ENCODE measurements around the gene DYNLT5.
"Not testable (repeated sequence)": the region's sequence is repeated elsewhere in the genome, so short reads cannot be mapped to it uniquely, and the experiment has no call there.

DYNLT5 gene

DNA sequence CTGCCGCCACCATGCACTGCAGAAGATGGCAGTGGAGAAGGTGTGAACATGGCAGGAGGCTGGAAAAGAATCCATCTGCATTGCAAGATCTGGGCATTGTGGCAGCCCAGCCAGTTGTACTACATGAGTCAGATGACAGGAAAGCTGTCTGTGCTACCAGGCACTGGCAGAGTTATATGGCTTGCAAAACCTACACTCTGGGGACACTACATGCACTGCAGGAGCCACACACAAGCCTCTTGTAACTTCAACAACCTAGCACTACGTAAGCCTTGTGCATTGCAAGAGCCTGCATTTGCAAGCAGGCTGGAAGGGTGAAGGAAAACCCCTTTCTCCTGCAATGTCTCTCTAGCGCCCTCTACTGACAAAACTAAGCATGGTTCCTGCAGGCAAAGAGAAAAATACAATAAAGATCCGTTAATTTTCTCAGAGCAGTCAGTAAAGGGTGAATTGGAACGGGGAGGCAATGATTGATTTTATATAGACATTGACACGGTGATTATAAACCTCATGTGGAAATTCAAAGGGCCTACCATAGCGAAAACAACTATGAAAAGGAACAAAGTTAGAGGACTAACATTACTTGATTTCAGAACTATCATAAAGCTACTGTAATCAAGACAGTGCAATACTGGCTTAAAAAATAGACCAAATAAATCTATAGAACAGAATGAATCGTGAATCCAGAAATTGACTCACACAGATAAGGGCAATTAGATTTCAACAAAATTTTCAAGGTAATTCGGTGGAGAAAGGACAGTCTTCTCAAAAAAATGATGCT, 26.2 kb upstream of the DYNLT5 start:
- TF ChIP-seq CTCF (IDR thresholded peaks at IDR 0.05; ENCODE audit: extremely low read depth, insufficient read depth, missing control alignments), result peak; percentile 87
- DNase-seq (ENCODE audit: low spot score), result no peak
- in situ Hi-C loops (cut with MboI; ENCODE audit: low pct_unique_long_range_greater_than_20kb, low sequenced_read_pairs, unreplicated experiment), result no loop called here

GRCh38 chr1:66728021-66728420, 24.2 kb upstream of the DYNLT5 start:
- no peak for DNase-seq (ENCODE audit: low spot score)
- TF ChIP-seq CTCF (IDR thresholded peaks at IDR 0.05; ENCODE audit: extremely low read depth, insufficient read depth, missing control alignments), result no peak
- in situ Hi-C loops (cut with MboI; ENCODE audit: low pct_unique_long_range_greater_than_20kb, low sequenced_read_pairs, unreplicated experiment), result no loop called here

- DNase-seq (ENCODE audit: low spot score); in situ Hi-C loops (cut with MboI; ENCODE audit: low pct_unique_long_range_greater_than_20kb, low sequenced_read_pairs, unreplicated experiment): not testable (repeated sequence)
These were observed 23.5 kb upstream of the DYNLT5 start for GRCh38 chr1:66728716-66729115.

GRCh38 chr1:66729119-66729518, 23.1 kb upstream of the DYNLT5 start:
- TF ChIP-seq CTCF (IDR thresholded peaks at IDR 0.05; ENCODE audit: extremely low read depth, insufficient read depth, missing control alignments), result no peak
- in situ Hi-C loops (cut with MboI; ENCODE audit: low pct_unique_long_range_greater_than_20kb, low sequenced_read_pairs, unreplicated experiment), result no loop called here
- DNase-seq (ENCODE audit: low spot score), result no peak

DNA sequence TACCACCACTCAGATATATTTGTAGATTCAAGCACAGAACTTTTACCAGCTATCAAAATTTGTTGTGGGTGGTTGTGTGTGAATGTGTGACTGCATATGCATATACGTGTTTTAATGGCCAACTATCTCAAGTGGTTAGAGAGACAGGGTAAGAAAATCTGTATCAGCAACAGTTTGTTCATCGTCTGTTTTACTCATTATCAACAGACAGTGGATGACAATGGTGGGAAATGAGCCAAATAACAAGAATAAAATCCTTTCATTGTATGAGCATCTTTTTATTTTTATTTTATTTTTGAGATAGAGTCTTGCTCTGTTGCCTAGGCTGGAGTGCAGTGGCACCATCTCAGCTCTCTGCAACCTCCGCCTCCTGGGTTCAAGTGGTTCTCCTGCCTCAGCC, 22.7 kb upstream of the DYNLT5 start:
- DNase-seq (ENCODE audit: low spot score), result no peak
- in situ Hi-C loops (cut with MboI; ENCODE audit: low pct_unique_long_range_greater_than_20kb, low sequenced_read_pairs, unreplicated experiment), result no loop called here
- TF ChIP-seq CTCF (IDR thresholded peaks at IDR 0.05; ENCODE audit: extremely low read depth, insufficient read depth, missing control alignments), result no peak

- in situ Hi-C loops (cut with MboI; ENCODE audit: low pct_unique_long_range_greater_than_20kb, low sequenced_read_pairs, unreplicated experiment), result no loop called here
- DNase-seq (ENCODE audit: low spot score), result no peak
These were observed 21.8 kb upstream of the DYNLT5 start for GRCh38 chr1:66730462-66730861.

More at GRCh38 chr1:66730462-66730861, 21.8 kb upstream of the DYNLT5 start:
- no peak for TF ChIP-seq CTCF (IDR thresholded peaks at IDR 0.05; ENCODE audit: extremely low read depth, insufficient read depth, missing control alignments)

All from GM13977 (cell line).